ENCODE measurements around the gene RSPRY1. TPM values are rescaled to one million over a fixed set of nuclear protein-coding genes. Genes with fewer than 3 reads are reported as not detected.

Gene RSPRY1
- total and polyA plus RNA-seq, 2 of the 8 experiments (the other 6 are each of a cell fraction or from before 2014, with no cell fraction given) = 11.5 to 32.5 TPM

- Histone ChIP-seq H3K23ac (ENCODE audit: insufficient read length) (no peak overlapping the region), H3K4me2 (ENCODE audit: insufficient read depth in 1 of 2, low read depth in 2 of 2, low read length in 2 of 2) (no peak overlapping the region), H2AK5ac (ENCODE audit: low read depth, low read length) (no peak overlapping the region), H2BK120ac (replicated peaks; ENCODE audit: low read depth, low read length) (no peak overlapping the region), H3K79me1 (ENCODE audit: low read depth, low read length) (no peaks in the 10 kb centered on the region), H3K4me1 (replicated peaks in 1 of 4; ENCODE audit: control insufficient read depth in 3 of 4, insufficient read depth in 4 of 4, low read length in 3 of 4) (peaks cover 0 to 5% (median 1%) of the 10 kb centered on the region in 4 experiments; a peak in 4 of 7 replicates), H3K9ac (replicated peaks in 1 of 4; ENCODE audit: extremely low read depth in 1 of 4, low read depth in 3 of 4, low read length in 3 of 4) (no peak overlapping the region), H2BK15ac (ENCODE audit: low read length) (no peak overlapping the region), H3K9me3 (ENCODE audit: insufficient read depth in 2 of 2, low read depth in 1 of 2, low read length in 1 of 2) (no peaks in the 10 kb centered on the region), H3K4me3 (ENCODE audit: extremely low read depth in 1 of 4, insufficient read depth in 2 of 4, low read depth in 3 of 4, low read length in 4 of 4) (no peak overlapping the region), H3K18ac (ENCODE audit: extremely low read depth, low read length) (no peak overlapping the region), H2BK20ac (ENCODE audit: low read length) (no peak overlapping the region), H3K56ac (replicated peaks; ENCODE audit: insufficient read length, low read depth, low read length) (no peak overlapping the region), H3K4ac (replicated peaks; ENCODE audit: insufficient read length, low read depth, low read length) (no peak overlapping the region), H4K8ac (ENCODE audit: extremely low read depth, insufficient read depth, low read length) (no peak overlapping the region), H4K5ac (ENCODE audit: insufficient read length, low read depth, low read length) (no peak overlapping the region), H3K36me3 (ENCODE audit: control insufficient read depth in 2 of 4, insufficient read depth in 4 of 4, low read length in 3 of 4) (no peaks in the 10 kb centered on the region), H3K79me2 (ENCODE audit: control insufficient read depth in 1 of 2, insufficient read depth in 2 of 2, low read length in 2 of 2) (no peaks in the 10 kb centered on the region), H3K23me2 (ENCODE audit: low read depth, low read length) (no peaks in the 10 kb centered on the region), H2BK5ac (ENCODE audit: low read depth, low read length) (no peak overlapping the region), H3K27ac (ENCODE audit: low read depth, low read length) (no peak overlapping the region), H4K20me1 (replicated peaks in 1 of 2; ENCODE audit: control insufficient read depth in 1 of 2, insufficient read depth in 2 of 2, low read length in 2 of 2) (no peaks in the 10 kb centered on the region), H3K14ac (ENCODE audit: insufficient read length) (no peak overlapping the region), H2AFZ (ENCODE audit: low read length) (no peak overlapping the region), H4K91ac (replicated peaks; ENCODE audit: insufficient read length, low read length) (no peak overlapping the region), H3K27me3 (replicated peaks in 1 of 4; ENCODE audit: control insufficient read depth in 3 of 4, extremely low read depth in 1 of 4, insufficient read depth in 3 of 4, low read length in 3 of 4) (no peaks in the 10 kb centered on the region), H2BK12ac (ENCODE audit: low read depth, low read length) (no peak overlapping the region)
- 93% methylated on average over 7 of the region's 7 CpGs; no CpG with 5 or more reads in 1 of the 2 experiments for WGBS, 2 experiments (ENCODE audit: extremely low coverage in 1 of 2, insufficient coverage in 1 of 2, insufficient read length in 1 of 2, insufficient replicate concordance in 2 of 2, low coverage in 1 of 2, low lambda C conversion rate in 2 of 2, missing lambda C conversion rate in 1 of 2)
- TF ChIP-seq TCF12 (IDR thresholded peaks at IDR 0.05; ENCODE audit: low read depth, low read length) = no peak
- FAIRE-seq = no peak
- ChIA-PET CTCF (ENCODE audit: partially characterized antibody) (interaction anchor here (1.6 to 4.2 kb wide), 3 partner anchors 10 to 56 kb away, joined by 4 to 32 read pairs (median 7); no protein-coding TSS in a partner anchor), POLR2A (ENCODE audit: partially characterized antibody) (interaction anchor here (1.2 to 1.6 kb wide), 2 partner anchors 10 to 14 kb away, joined by 3 to 4 read pairs; no protein-coding TSS in a partner anchor)
- DNase-seq (ENCODE audit: low read depth in 1 of 2, low spot score in 2 of 2) = no peak
These were observed 45.0 kb upstream of the RSPRY1 start for GRCh38 chr16:57140931-57141668.

Data from H1 (cell line).